ENCODE results near the gene EPHA4.

EPHA4 gene

DNA sequence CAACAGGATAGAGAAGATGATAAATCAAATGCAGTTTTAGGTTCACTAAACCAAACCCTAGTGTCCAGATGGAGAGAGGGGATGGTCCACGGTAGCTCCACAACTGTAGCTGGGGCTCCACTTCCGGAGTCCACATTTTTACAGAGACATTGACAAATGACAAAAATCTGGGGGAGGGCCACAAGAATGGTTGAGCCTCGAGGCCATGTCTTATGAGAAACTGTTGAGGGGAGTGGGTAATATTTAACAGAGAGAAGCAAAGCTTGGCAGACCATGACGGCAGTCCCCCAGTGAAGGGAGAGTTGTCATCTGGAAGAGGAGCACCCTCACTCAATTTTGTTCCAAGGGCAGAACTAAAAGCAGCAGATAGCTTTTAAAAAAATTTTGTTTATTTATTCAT is 17.6 kb upstream of the EPHA4 start:
- H3K36me3 Mint-ChIP-seq, result no peaks in the 10 kb centered on the region
- H3K9me3 Mint-ChIP-seq (ENCODE audit: low read depth), result no peaks in the 10 kb centered on the region
- H3K27me3 Mint-ChIP-seq, result peaks cover 9% of the 10 kb centered on the region
- H3K27ac Mint-ChIP-seq, result no peak overlapping the region
- H3K4me3 Mint-ChIP-seq, result no peak overlapping the region
- H3K4me1 Mint-ChIP-seq (ENCODE audit: low read depth), result no peaks in the 10 kb centered on the region

DNA sequence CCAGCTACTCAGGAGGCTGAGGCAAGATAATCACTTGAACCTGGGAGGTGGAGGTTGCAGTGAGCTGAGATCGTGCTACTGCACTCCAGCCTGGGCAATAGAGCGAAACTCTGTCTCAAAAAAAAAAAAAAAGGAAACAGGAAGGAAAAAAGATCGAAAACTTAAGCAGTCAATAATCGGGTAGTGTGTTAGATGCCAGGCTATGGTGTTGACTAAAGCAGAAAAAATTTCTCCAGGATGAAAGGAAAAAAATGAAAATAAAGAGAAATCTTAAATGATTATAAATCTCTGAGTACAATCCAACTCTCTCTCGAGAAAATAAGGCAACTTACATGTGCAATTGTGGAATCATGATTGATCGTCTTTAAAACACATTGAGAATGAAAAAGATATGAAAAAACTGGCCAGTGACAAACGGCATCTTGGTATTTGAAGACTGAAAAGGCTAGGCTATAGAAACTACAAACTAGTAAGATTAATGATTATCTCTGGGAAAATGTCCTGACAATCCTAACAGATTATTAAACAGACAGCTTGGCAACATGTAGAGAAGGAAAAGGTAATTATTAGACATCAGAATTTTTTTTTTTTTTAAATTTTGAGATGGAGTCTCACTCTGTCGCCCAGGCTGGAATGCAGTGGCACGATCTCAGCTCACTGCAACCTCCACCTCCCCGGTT is 16.3 kb upstream of the EPHA4 start:
- H3K27me3 Mint-ChIP-seq, result peaks cover 11% of the 10 kb centered on the region
- no peak overlapping the region for H3K4me3 Mint-ChIP-seq
- H3K9me3 Mint-ChIP-seq (ENCODE audit: low read depth), result no peaks in the 10 kb centered on the region
- no peaks in the 10 kb centered on the region for H3K36me3 Mint-ChIP-seq
- no peaks in the 10 kb centered on the region for H3K4me1 Mint-ChIP-seq (ENCODE audit: low read depth)
- no peak overlapping the region for H3K27ac Mint-ChIP-seq

DNA sequence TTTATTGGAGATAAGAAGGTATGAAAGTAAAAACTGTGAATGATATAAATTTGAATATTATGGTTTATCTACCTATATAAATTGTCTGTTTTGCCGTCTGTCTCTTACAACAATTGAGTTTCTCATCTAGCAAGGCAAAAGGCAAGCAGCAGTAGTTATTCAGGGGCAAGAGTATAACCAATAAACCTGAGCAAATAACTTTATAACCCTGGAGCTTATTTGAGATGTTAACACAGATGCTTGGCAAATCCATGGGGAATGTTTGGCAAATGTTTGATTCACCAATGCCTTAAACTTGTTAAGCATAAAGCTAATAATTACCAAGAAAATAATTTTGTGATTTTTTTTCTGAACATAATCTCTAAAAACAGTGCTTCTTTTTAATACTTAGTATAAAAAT is 9.9 kb upstream of the EPHA4 start:
- H3K4me3 Mint-ChIP-seq, result no peak overlapping the region
- H3K4me1 Mint-ChIP-seq (ENCODE audit: low read depth), result no peaks in the 10 kb centered on the region
- no peak overlapping the region for H3K27ac Mint-ChIP-seq
- no peaks in the 10 kb centered on the region for H3K36me3 Mint-ChIP-seq
- H3K27me3 Mint-ChIP-seq, result peaks cover 27% of the 10 kb centered on the region
- no peaks in the 10 kb centered on the region for H3K9me3 Mint-ChIP-seq (ENCODE audit: low read depth)

DNA sequence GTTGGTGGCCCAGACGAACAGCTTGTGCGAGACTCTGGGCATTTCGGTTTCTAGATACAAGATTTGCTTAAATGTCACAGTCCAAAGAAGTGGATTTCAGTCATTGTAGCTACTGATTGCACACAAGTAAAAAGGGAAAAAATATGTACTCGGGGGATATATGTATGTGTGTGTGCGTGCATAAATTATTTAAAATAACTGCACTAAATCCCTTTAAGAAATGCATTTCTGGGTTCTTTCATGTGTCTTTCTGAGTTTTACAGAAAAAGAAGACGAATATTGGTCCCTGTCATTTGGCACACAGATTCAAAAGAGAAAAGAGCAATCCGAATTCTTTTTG is 2.1 kb upstream of the EPHA4 start:
- Mint-ChIP-seq H3K9me3 (ENCODE audit: low read depth) (no peaks in the 10 kb centered on the region), H3K4me3 (peak overlapping the region; percentile 76), H3K36me3 (no peaks in the 10 kb centered on the region), H3K27ac (no peak overlapping the region), H3K4me1 (ENCODE audit: low read depth) (peaks cover 29% of the 10 kb centered on the region), H3K27me3 (peaks cover 32% of the 10 kb centered on the region)

DNA sequence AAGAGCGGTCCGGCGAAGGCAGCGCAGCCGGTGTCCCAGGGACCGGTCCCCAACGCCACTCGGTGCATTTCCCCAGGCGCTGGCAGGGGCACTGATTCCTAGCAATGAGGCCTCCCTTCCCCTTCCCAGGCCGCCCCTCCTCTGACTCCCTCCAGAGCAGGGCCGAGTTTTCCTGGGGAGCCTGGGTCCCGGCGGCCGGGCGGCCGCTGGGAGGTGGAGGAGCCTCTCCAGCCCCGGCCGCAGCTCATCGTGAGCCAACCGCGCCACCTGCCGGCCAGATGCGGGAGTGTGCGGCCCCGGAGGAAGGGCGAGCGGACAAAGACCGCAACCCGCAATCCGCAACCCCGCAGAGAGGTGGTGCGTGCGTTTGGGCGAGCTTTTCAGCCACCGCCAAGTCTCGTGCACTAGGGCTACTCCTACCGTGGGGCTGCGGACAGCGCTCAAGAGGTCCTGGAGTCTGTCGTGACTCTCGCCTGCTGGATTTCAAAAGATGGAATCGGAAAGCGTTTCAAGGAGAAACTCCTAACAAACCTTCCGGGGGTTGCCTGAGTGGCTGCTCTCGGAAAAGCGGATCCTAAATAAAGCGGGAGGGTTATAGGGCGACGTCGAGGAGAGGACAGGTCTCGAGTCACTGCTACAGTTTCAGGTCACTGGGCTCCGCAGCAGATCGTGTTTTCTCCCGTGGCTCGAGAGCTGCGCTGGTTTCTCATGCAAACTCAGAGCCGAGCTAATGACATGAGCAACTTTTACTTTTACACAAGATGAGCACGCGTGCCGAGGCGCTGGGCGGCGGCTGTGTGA is 1.5 kb upstream of the EPHA4 start:
- Mint-ChIP-seq H3K9me3 (ENCODE audit: low read depth) (no peaks in the 10 kb centered on the region), H3K4me1 (ENCODE audit: low read depth) (peaks cover 29% of the 10 kb centered on the region), H3K27me3 (peaks cover 35% of the 10 kb centered on the region), H3K4me3 (peak overlapping the region; percentile 76), H3K36me3 (no peaks in the 10 kb centered on the region), H3K27ac (no peak overlapping the region)

GRCh38 chr2:221572821-221573429 is 821 bp upstream of the EPHA4 start:
- H3K4me3 Mint-ChIP-seq, result peak overlapping the region; percentile 86
- H3K27me3 Mint-ChIP-seq, result peaks cover 36% of the 10 kb centered on the region
- H3K4me1 Mint-ChIP-seq (ENCODE audit: low read depth), result peaks cover 29% of the 10 kb centered on the region
- no peak overlapping the region for H3K27ac Mint-ChIP-seq
- H3K36me3 Mint-ChIP-seq, result no peaks in the 10 kb centered on the region
- H3K9me3 Mint-ChIP-seq (ENCODE audit: low read depth), result no peaks in the 10 kb centered on the region

- H3K36me3 Mint-ChIP-seq, result no peaks in the 10 kb centered on the region
- no peak overlapping the region for H3K27ac Mint-ChIP-seq
- no peaks in the 10 kb centered on the region for H3K9me3 Mint-ChIP-seq (ENCODE audit: low read depth)
- peak overlapping the region; percentile 94 for H3K4me3 Mint-ChIP-seq
- H3K4me1 Mint-ChIP-seq (ENCODE audit: low read depth), result peaks cover 29% of the 10 kb centered on the region
- H3K27me3 Mint-ChIP-seq, result peaks cover 37% of the 10 kb centered on the region
Observed at GRCh38 chr2:221571551-221572218, 419 bp downstream of the EPHA4 start.

DNA sequence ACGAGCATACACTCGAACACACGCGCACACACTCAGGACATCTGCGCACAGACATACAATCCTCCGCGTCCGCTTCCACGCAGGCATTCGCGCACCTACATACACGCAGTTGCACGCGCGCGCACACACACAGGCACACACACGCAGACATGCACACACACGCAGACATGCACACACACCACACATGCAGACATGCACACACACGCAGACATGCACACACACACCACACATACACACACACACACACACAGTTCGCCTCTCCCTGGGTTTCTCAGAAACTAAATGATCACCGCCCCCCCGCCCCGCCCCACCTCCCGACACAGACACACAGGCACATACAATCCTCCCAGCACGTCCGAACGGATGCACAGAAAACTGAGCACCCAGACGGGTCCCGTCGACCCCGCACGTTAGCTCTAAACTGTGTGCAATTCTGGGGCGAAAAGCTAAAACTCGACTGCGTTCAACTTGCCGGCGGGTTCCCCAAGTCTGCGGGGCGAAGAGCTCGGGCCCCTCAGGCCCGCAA is 1.0 kb downstream of the EPHA4 start:
- H3K4me1 Mint-ChIP-seq (ENCODE audit: low read depth), result peaks cover 29% of the 10 kb centered on the region
- H3K27ac Mint-ChIP-seq, result no peak overlapping the region
- H3K27me3 Mint-ChIP-seq, result peaks cover 37% of the 10 kb centered on the region
- H3K4me3 Mint-ChIP-seq, result peak overlapping the region; percentile 94
- no peaks in the 10 kb centered on the region for H3K9me3 Mint-ChIP-seq (ENCODE audit: low read depth)
- H3K36me3 Mint-ChIP-seq, result no peaks in the 10 kb centered on the region

GRCh38 chr2:221570321-221570935 is 1.7 kb downstream of the EPHA4 start:
- Mint-ChIP-seq H3K4me3 (peak overlapping the region; percentile 94), H3K4me1 (ENCODE audit: low read depth) (peaks cover 29% of the 10 kb centered on the region)

GRCh38 chr2:221569871-221570270 is 2.2 kb downstream of the EPHA4 start:
- H3K36me3 Mint-ChIP-seq, result no peaks in the 10 kb centered on the region
- peaks cover 37% of the 10 kb centered on the region for H3K27me3 Mint-ChIP-seq
- no peaks in the 10 kb centered on the region for H3K9me3 Mint-ChIP-seq (ENCODE audit: low read depth)
- no peak overlapping the region for H3K27ac Mint-ChIP-seq
- H3K4me3 Mint-ChIP-seq, result peak overlapping the region; percentile 55
- peaks cover 29% of the 10 kb centered on the region for H3K4me1 Mint-ChIP-seq (ENCODE audit: low read depth)

More at GRCh38 chr2:221570321-221570935, 1.7 kb downstream of the EPHA4 start:
- no peaks in the 10 kb centered on the region for H3K36me3 Mint-ChIP-seq
- H3K27me3 Mint-ChIP-seq, result peaks cover 37% of the 10 kb centered on the region
- H3K9me3 Mint-ChIP-seq (ENCODE audit: low read depth), result no peaks in the 10 kb centered on the region
- H3K27ac Mint-ChIP-seq, result no peak overlapping the region

DNA sequence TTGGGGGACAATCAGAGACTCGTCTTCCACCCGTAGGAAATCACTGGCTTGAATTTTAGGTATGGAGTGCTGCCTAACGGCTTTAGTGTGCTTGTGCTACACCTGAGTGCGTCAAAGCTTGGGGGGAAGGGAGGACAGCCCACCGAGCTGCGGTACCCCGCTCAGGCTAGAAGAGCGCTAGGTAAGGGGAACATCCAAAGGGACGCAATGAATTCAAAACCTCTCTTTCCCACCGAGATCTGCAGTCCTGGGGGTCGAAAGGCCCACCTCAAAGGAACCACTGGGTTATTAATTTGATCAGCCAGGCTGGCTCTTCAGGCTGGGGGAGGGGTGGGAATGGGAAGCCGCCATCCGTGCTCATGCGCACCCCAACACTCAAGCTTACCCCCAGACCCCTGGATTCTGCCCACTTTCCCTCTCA is 2.7 kb downstream of the EPHA4 start:
- Mint-ChIP-seq H3K27me3 (peaks cover 37% of the 10 kb centered on the region), H3K4me1 (ENCODE audit: low read depth) (peaks cover 29% of the 10 kb centered on the region), H3K9me3 (ENCODE audit: low read depth) (no peaks in the 10 kb centered on the region), H3K27ac (no peak overlapping the region), H3K36me3 (no peaks in the 10 kb centered on the region), H3K4me3 (no peak overlapping the region)

- H3K9me3 Mint-ChIP-seq (ENCODE audit: low read depth), result no peaks in the 10 kb centered on the region
- no peaks in the 10 kb centered on the region for H3K36me3 Mint-ChIP-seq
- no peak overlapping the region for H3K4me3 Mint-ChIP-seq
- peaks cover 21% of the 10 kb centered on the region for H3K4me1 Mint-ChIP-seq (ENCODE audit: low read depth)
- no peak overlapping the region for H3K27ac Mint-ChIP-seq
- H3K27me3 Mint-ChIP-seq, result peaks cover 36% of the 10 kb centered on the region
Observed at GRCh38 chr2:221568299-221568698, 3.8 kb downstream of the EPHA4 start.

DNA sequence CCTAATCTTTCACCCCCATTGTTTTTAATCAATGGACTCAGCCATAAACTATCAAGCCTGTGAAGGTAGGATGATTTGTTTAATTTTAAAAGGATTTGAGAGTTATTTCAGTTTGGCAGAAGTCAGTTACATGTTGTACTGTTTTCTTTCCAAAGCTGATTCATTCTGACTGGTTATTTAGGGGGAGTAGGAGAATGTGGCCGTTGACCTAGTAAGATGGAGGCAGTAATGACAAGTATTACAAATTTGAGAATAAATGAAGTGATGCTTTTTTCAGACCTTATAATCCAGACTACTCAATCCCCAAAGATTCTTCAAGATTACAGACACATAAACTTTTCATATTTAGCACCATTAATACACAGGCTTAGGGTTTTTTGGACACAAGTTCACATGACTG is 4.3 kb downstream of the EPHA4 start:
- peaks cover 21% of the 10 kb centered on the region for H3K4me1 Mint-ChIP-seq (ENCODE audit: low read depth)
- peaks cover 39% of the 10 kb centered on the region for H3K27me3 Mint-ChIP-seq
- no peaks in the 10 kb centered on the region for H3K9me3 Mint-ChIP-seq (ENCODE audit: low read depth)
- H3K36me3 Mint-ChIP-seq, result no peaks in the 10 kb centered on the region
- no peak overlapping the region for H3K4me3 Mint-ChIP-seq
- no peak overlapping the region for H3K27ac Mint-ChIP-seq

GRCh38 chr2:221567231-221567760 is 4.8 kb downstream of the EPHA4 start:
- Mint-ChIP-seq H3K27ac (no peak overlapping the region), H3K4me3 (no peak overlapping the region), H3K4me1 (ENCODE audit: low read depth) (peaks cover 18% of the 10 kb centered on the region), H3K9me3 (ENCODE audit: low read depth) (no peaks in the 10 kb centered on the region), H3K36me3 (no peaks in the 10 kb centered on the region), H3K27me3 (peaks cover 39% of the 10 kb centered on the region)

Data from activated naive CD8-positive, alpha-beta T cell (primary cell).